RWPE2 (cell line): Measurements from ENCODE around the gene MAP1B.

Experiments
- ATAC-seq: fragments of 200-7000 bp; cut with Tn5 transposase; 3 replicates; pipeline ENCODE4 v1.9.1; 2021; ENCODE audit warnings: low read depth
- DNase-seq: peaks from one replicate; pipeline ENCODE4 v3.0.0-alpha.2; 2020; ENCODE audit warnings: low spot score
- H3K27ac ChIP-seq: fragments of 450-650 bp; 2 replicates; pipeline ENCODE4 v1.5.1; 2017; ENCODE audit warnings: mild to moderate bottlenecking; ENCODE audit not compliant: poor library complexity, severe bottlenecking
- H3K27me3 ChIP-seq: fragments of 250-450 bp; sonication (Bioruptor Pico); 2 replicates; pipeline ENCODE4 v1.5.1; 2021; ENCODE audit warnings: mild to moderate bottlenecking, moderate library complexity; ENCODE audit not compliant: insufficient read depth, poor library complexity, severe bottlenecking
- H3K36me3 ChIP-seq: fragments of 250-450 bp; sonication (Bioruptor Pico); 2 replicates; pipeline ENCODE4 v1.5.1; 2020; ENCODE audit warnings: low read depth, mild to moderate bottlenecking, moderate library complexity
- H3K4me1 ChIP-seq: fragments of 250-450 bp; sonication (Bioruptor Pico); 2 replicates; pipeline ENCODE4 v1.5.1; 2021; ENCODE audit warnings: mild to moderate bottlenecking, moderate library complexity; ENCODE audit not compliant: insufficient read depth, poor library complexity, severe bottlenecking
- H3K4me3 ChIP-seq: fragments of 250-450 bp; sonication (Bioruptor Pico); 2 replicates; pipeline ENCODE4 v1.5.1; 2021; ENCODE audit warnings: mild to moderate bottlenecking, moderate library complexity; ENCODE audit not compliant: severe bottlenecking
- H3K9me3 ChIP-seq: fragments of 250-450 bp; sonication (Bioruptor Pico); 2 replicates; pipeline ENCODE4 v1.5.1; 2021; ENCODE audit warnings: mild to moderate bottlenecking, moderate library complexity; ENCODE audit not compliant: severe bottlenecking
- CTCF ChIP-seq: fragments of 450-650 bp; IDR thresholded peaks from one replicate; pipeline ENCODE4 v1.5.1; 2017; ENCODE audit warnings: mild to moderate bottlenecking, moderate library complexity; ENCODE audit not compliant: poor library complexity, severe bottlenecking

The MAP1B gene

GRCh38 chr5:72195581-72195980, 88.3 kb downstream of the MAP1B start:
- H3K9me3 ChIP-seq: no peaks in the 10 kb centered on the region
- H3K4me3 ChIP-seq: no peak overlapping the region
- no peak overlapping the region for H3K27ac ChIP-seq
- H3K27me3 ChIP-seq: no peaks in the 10 kb centered on the region
- ATAC-seq (no peak), DNase-seq (no peak)
- H3K36me3 ChIP-seq: peaks cover 33% of the 10 kb centered on the region
- H3K4me1 ChIP-seq: no peaks in the 10 kb centered on the region
- no peak for TF ChIP-seq CTCF

GRCh38 chr5:72197393-72197792, 90.1 kb downstream of the MAP1B start:
- no peaks in the 10 kb centered on the region for H3K27me3 ChIP-seq
- TF ChIP-seq CTCF: no peak
- no peak overlapping the region for H3K4me3 ChIP-seq
- no peaks in the 10 kb centered on the region for H3K4me1 ChIP-seq
- ATAC-seq: no peak
- DNase-seq: no peak
- H3K27ac ChIP-seq: no peak overlapping the region
- peaks cover 42% of the 10 kb centered on the region for H3K36me3 ChIP-seq
- no peaks in the 10 kb centered on the region for H3K9me3 ChIP-seq

DNA sequence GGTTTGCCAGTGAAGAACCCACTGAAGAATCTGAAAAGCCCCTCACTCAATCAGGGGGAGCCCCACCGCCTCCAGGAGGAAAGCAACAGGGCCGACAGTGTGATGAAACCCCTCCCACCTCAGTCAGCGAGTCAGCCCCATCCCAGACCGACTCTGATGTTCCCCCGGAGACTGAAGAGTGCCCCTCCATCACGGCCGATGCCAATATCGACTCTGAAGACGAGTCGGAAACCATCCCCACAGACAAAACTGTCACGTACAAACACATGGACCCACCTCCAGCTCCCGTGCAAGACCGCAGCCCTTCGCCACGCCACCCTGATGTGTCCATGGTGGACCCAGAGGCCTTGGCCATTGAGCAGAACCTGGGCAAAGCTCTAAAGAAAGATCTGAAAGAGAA, 92.4 kb downstream of the MAP1B start:
- no peak for DNase-seq
- Histone ChIP-seq H3K9me3 (no peaks in the 10 kb centered on the region), H3K4me3 (no peak overlapping the region), H3K4me1 (no peaks in the 10 kb centered on the region), H3K36me3 (peaks cover 53% of the 10 kb centered on the region), H3K27ac (no peak overlapping the region), H3K27me3 (no peaks in the 10 kb centered on the region)
- ATAC-seq: no peak
- no peak for TF ChIP-seq CTCF

GRCh38 chr5:72202331-72202825, 95.1 kb downstream of the MAP1B start:
- H3K4me3 ChIP-seq: no peak overlapping the region
- DNase-seq (no peak), ATAC-seq (no peak)
- no peak for TF ChIP-seq CTCF
- no peaks in the 10 kb centered on the region for H3K9me3 ChIP-seq
- no peaks in the 10 kb centered on the region for H3K4me1 ChIP-seq
- H3K27me3 ChIP-seq: no peaks in the 10 kb centered on the region
- H3K36me3 ChIP-seq: peaks cover 68% of the 10 kb centered on the region
- H3K27ac ChIP-seq: no peak overlapping the region

DNA sequence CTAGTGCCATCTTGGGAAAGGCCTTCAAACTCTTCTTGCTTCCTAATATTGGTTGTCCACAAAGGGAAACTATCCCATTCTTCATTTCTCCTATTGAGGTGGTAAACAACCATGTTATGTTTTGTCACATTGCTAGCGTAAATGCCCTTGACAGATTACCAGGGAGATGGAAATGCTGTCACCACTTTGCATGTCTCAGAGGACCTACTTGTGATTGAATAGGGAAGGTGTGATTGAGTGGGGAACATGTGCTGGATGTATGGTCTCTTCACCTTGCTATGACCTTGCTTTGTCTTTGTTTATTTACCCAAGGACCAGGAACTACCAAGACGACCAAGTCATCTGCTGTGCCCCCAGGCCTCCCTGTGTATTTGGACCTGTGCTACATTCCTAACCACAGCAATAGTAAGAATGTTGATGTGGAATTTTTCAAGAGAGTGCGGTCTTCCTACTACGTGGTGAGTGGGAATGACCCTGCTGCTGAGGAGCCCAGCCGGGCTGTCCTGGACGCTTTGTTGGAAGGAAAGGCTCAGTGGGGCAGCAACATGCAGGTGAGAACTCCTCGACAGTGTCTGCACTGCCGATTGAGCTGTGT, 96.1 kb downstream of the MAP1B start:
- TF ChIP-seq CTCF: no peak
- no peak overlapping the region for H3K27ac ChIP-seq
- H3K4me1 ChIP-seq: no peaks in the 10 kb centered on the region
- peaks cover 68% of the 10 kb centered on the region for H3K36me3 ChIP-seq
- H3K4me3 ChIP-seq: no peak overlapping the region
- no peaks in the 10 kb centered on the region for H3K9me3 ChIP-seq
- DNase-seq: no peak
- H3K27me3 ChIP-seq: no peaks in the 10 kb centered on the region
- no peak for ATAC-seq
